Stromal cell of bone marrow (primary cell): ENCODE measurements around the gene TM9SF1.

ENCODE experiments used
- DNase-seq: peaks from one replicate; pipeline ENCODE4 v3.0.0-alpha.2; 2012; ENCODE audit warnings: low read depth

Gene TM9SF1

DNA sequence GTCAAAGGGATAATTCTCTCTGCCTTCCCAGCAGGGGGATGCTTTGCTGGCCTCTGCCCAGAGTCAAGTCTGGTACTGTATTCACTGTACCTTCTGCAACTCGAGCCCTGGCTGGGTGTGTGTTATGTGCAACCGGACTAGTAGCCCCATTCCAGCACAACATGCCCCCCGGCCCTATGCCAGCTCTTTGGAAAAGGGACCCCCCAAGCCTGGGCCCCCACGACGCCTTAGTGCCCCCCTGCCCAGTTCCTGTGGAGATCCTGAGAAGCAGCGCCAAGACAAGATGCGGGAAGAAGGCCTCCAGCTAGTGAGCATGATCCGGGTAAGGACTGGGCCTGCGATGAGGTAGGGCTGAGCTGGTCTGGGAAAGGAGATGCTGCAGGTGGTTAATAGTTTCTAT is 44.7 kb downstream of the TM9SF1 start:
- no peak for DNase-seq

DNA sequence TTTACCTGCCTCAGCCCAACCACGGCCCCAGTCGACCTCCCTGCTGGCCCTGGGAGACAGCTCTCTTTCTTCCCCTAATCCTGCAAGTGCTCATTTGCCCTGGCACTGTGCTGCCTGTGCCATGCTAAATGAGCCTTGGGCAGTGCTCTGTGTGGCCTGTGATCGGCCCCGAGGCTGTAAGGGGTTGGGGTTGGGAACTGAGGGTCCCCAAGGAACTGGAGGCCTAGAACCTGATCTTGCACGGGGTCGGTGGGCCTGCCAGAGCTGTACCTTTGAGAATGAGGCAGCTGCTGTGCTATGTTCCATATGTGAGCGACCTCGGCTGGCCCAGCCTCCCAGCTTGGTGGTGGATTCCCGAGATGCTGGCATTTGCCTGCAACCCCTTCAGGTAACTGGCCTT is 45.2 kb downstream of the TM9SF1 start:
- no peak for DNase-seq

DNA sequence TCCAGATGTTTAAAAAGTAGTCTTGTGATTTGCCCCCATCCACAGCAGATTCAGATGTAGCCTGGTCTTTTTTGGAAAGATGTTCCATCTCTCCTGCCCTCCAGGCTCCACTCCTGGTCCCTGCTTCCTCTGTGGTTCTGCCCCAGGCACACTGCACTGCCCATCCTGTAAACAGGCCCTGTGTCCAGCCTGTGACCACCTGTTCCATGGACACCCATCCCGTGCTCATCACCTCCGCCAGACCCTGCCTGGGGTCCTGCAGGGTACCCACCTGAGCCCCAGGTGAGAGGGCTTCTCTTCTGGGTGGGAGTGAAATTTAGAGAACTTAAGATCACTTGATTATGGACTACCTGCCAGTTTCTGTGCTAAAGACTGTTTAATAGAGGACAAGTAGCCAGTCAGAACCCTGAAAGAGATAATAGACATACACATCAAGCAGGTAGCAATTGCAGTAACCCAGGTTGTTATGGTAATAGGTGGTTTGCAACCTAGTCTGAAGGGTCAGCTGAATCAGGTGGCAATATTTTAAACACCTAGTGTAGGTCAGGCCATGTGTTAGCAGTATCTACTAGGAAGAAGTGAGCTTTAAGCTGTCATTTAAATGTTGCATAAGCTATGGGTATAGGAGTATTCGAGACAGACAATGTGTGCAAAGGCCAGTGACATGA is 45.8 kb downstream of the TM9SF1 start:
- no peak for DNase-seq

DNA sequence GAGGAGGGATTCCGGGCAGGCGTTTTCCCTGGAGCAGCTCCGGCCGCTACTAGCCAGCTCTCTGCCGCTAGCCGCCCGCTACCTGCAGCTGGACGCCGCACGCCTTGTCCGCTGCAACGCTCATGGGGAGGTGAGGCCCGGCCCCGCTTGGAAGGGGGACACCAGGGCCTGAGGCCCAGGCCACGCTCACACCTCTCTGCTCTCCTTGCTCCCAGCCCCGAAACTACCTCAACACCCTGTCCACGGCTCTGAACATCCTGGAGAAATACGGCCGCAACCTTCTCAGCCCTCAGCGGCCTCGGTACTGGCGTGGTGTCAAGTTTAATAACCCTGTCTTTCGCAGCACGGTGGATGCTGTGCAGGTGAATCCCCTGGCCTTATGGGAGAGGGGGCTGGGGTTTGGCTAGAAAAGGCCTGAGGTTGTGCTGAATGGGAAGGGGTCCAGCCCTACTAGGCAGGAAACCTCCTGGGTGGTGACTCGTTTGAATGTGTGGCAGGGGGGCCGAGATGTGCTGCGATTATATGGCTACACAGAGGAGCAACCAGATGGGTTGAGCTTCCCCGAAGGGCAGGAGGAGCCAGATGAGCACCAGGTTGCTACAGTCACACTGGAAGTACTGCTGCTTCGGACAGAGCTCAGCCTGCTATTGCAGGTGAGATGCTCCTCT is 47.3 kb downstream of the TM9SF1 start:
- no peak for DNase-seq

DNA sequence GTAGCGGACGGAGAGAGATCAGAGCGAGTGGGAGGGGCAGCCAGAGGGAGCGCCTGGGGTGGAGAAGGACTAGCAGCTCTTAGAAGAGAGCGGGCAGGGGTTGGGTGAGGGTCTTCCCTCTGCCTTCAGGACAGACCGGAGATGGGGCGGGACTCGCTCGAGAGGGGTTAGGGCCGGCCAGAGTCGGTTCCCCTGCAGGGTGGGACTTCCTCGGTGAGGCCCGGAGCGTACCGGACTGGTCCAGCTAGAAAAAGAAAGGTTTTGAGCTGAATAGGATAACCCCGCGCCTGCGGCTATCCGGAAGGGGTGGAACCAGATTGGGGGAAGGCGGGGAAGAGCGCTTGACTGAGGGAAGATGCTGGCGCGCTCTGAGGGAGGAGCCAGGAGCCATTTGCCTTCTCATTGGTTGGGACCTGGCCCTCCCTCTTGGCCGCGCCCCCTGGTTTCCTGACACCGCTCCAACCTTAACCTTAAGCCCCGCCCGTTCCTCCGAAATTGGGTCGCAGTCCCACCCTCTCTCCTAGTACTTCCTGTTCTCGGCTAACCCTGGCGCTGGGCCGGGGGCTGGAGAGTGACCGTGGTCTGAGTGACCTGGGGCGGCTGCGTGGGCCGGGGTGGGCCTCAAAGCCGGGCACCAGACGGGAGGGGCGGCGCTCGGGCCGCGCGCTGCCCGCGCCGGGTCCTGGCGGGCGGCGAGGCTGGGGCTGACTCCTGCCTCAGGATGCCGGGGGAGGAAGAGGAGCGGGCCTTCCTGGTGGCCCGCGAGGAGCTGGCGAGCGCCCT is 48.1 kb downstream of the TM9SF1 start, which contains the start of gene RNF31:
Gene RNF31, plus strand, starts transcription at position 521 of the 783 bp plus-strand sequence. Its CDS starts 201 bp downstream, at position 722.
- peak; percentile 98 for DNase-seq

DNA sequence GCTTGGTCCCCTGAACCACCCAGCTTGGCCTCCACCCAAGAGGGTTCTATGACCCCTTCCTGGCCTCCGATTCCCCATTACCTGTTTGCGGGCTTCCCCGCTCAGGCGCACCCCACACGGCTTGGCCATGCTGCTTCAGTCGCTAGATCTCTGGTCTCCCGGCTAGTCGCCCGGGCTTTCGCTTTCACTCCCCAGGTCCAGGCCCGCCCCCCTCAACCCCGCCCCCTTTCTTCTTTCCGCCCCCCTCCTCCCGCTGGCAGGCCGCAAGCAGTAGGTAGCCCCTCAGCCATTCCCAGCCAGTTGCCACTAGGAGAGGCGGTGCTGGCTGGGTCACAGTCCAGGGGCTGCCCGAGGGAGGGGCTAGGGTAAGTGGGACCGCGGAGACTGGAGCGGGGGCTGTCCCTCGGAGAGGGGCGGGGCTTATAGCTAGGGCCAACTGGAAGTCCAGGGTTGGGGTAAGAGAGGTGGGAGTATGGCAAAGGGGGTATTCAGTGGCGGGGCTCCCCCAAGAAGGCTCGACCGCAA is 48.7 kb downstream of the TM9SF1 start, which contains the start of gene PSME2:
Gene PSME2, minus strand, starts transcription at position 158 of the 525 bp plus-strand sequence. Its CDS starts 29 bp downstream, at position 129.
- DNase-seq = peak; percentile 89

DNA sequence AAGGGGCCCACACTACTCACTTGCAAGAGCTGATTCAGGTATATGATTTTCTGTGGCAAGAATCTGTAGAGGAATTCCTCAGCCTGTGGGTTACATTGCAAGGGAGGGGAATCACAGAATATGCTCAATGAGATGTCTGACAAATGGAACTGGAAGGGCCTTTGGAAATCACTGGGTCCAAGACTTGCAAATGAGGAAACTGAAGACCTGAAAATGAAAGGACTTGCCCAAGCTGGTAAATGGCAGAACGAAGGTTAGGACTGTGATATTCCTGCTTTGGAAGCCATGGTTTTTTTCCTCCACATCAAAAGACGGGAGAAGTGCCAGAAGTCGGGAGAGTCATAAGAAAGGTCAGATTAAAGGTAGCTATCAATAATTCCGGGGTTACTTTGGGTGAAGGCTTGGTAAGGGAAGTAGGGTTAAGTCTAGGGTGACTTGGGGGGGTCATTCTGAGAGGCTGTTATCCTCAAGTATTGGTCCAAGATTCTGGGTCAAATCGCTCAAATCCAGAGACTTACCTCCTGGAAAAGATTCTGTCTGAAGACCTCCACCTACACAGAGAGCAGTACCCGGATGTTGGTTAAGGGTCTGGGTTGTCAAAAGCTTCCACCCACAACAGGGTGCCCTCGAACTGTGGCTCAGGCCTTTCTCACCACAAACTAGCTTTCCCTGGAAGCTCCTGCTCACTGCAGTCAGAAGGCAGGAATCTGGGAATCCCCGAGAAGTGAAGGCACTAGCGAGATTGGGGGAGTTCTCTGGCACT is 49.4 kb downstream of the TM9SF1 start:
- DNase-seq = peak; percentile 40

DNA sequence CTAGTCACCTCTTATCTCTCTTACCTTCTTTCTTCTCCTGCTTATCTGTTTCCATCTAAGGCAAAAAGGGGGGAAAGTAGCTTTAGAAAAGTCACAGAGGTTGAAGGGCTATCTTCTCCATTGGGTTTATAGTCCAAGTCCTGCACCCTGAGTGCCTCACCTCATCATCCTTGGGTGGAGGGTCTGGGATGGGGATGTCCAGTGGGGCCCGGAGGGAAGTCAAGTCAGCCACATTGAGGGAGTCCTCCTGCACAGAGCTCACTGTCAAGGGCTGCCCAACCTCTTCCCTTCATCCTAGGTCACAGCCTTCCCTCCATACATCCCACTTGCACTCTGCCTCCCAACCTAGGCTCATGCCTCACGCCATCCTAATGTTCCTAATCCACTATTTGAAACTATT is 50.0 kb downstream of the TM9SF1 start:
- no peak for DNase-seq

DNA sequence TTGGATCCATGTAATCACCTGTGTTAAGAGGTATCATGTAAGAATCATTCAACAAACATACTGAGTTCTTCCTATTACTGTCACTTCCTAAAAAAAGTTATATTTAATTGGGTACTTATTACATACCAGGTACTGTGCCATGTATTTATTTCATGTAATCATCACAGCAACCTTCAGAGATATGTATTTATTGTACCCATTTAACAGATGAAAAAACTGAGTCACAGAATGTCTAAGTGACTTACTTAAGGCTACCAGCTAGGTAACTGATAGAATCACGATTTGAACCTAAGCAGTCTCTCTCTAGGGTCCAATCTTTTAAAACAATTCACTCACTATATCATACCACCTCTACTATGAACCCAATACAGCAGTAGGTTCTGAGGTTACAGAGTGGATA is 50.8 kb downstream of the TM9SF1 start:
- DNase-seq = no peak

DNA sequence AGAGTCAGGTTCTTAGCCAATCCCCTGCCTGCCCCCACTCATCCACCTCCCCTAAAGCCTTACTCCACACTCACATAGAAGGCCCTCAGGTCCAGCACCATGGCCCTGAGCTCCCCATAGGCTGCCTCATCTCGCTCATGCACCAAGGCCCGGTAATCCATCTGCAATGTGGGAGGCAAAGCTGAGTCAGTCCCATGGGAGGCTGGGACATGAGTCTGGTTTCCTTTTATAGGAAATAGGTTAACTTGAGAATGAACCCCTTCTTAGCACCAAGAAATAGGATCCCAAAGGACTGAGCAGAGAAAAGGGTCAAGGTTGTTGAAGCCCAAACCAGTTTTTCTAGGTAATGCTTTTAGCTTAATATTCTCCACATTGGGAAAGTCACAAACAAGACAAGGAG is 51.7 kb downstream of the TM9SF1 start:
- peak; percentile 44 for DNase-seq

DNA sequence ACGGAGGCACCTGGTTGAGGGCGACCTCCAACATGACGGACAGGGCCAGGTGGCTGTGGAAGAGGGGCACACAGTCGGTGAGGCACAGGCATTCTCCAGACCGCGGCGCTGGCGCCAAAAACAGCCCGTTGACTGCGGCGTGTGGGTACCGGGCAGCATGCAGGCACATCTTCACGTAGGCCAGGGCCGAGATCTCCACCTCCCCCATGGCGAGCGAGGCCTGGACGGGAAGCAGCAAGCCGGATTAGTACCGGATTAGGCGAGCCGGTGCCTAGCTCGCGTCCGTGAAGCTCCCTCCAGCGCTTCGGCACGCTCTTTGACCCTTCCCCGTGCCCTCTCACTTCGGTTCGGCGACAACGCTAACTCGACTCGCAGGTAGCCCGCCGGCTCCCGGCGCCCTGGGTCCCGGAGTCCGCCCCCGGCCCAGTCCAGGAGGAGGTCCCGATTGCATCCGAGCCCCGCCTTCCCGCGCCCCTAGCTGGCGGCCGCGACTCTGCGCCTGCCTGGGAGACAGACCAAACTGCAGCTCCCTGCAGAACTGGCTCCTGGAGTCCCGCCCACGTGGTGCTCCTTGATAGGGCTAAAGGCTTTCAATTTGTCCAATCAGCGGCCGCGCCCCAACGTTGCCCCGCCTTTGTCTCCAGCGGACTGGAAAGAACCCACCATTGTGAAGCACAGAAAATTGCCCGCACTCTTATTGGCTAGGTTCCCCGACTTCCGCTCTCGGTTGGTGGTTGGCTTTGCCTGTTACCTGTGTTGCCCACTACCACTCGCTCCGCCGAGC is 54.0 kb downstream of the TM9SF1 start, which contains the start of gene EMC9:
Gene EMC9, minus strand, starts transcription at position 495 of the 784 bp plus-strand sequence. Its CDS starts 287 bp downstream, at position 208.
- DNase-seq = peak; percentile 99

DNA sequence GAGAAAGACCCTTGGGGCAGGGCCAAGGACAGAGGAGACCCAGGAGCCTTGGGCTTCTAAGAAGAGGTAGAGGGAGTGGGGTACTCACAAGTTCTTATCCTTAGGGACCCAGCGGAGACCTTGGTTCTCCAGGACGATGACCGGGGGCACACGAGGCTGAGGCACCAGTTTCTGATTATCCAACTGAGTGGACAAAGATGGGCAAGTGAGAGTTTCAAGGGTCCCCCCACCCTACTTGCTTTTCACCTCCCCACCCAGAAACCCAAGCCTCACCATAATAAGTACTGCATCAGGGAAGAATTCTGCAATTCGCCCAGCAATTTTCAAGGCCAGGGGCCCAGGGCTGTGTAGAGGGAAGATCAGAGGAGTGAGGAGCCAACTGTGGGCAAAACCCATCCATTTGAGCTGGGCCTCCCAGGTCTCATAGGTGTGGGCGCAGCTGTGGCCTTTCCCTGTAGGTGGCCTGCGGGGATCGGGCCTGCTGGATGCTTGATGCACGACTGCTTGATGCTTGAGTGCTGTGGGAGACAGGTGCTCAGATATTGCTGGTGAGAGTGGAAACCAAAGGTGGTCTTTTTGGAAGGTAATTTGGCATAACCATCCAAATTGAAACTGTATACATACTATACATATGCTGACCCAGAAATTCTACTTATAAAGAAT is 55.8 kb downstream of the TM9SF1 start:
- DNase-seq = no peak
